OCI-LY1 (cell line): ENCODE measurements around the gene ULK3.
A peak's percentile ranks its signal among the peaks of the same experiment; 100 is the strongest.

Experiments
- H2AFZ ChIP-seq: fragments of 200-600 bp; sonication (generic), shearing (Covaris generic); 2 replicates; pipeline ENCODE4 v1.6.0; 2014; ENCODE audit warnings: antibody characterized with exemption, mild to moderate bottlenecking, low read length
- H3F3A ChIP-seq: fragments of 200-600 bp; sonication (generic), shearing (Covaris generic); 2 replicates; pipeline ENCODE4 v1.6.0; 2014; ENCODE audit warnings: mild to moderate bottlenecking, antibody characterized with exemption, low read length, moderate library complexity; ENCODE audit not compliant: insufficient read depth
- H3K27ac ChIP-seq: fragments of 200-600 bp; sonication (generic); 2 replicates; pipeline ENCODE4 v1.5.1; 2014; ENCODE audit warnings: low read length, mixed run types, mild to moderate bottlenecking, low read depth; ENCODE audit not compliant: poor library complexity, severe bottlenecking
- H3K27me3 ChIP-seq: fragments of 200-600 bp; sonication (generic); 2 replicates; pipeline ENCODE4 v1.6.0; 2014; ENCODE audit warnings: antibody characterized with exemption, mild to moderate bottlenecking, low read length, moderate library complexity; ENCODE audit not compliant: insufficient read depth
- H3K36me3 ChIP-seq: fragments of 200-600 bp; sonication (generic); 2 replicates; pipeline ENCODE4 v1.6.1; 2014; ENCODE audit warnings: mild to moderate bottlenecking, antibody characterized with exemption, low read length, moderate library complexity, mixed read lengths; ENCODE audit not compliant: insufficient read depth
- H3K4me1 ChIP-seq: fragments of 200-600 bp; sonication (generic); 2 replicates; pipeline ENCODE4 v1.5.1; 2014; ENCODE audit warnings: mild to moderate bottlenecking, low read length, moderate library complexity; ENCODE audit not compliant: insufficient read depth, severe bottlenecking
- H3K4me2 ChIP-seq: fragments of 200-600 bp; sonication (generic), shearing (Covaris generic); 2 replicates; pipeline ENCODE4 v1.6.1; 2014; ENCODE audit warnings: low read length
- H3K4me3 ChIP-seq: fragments of 200-600 bp; sonication (generic); 2 replicates; pipeline ENCODE4 v1.5.1; 2014; ENCODE audit warnings: low read length, low read depth, mild to moderate bottlenecking, mixed read lengths; ENCODE audit not compliant: poor library complexity, severe bottlenecking
- H3K79me2 ChIP-seq: fragments of 200-600 bp; shearing (Covaris generic); 2 replicates; pipeline ENCODE4 v1.6.1; 2016; ENCODE audit warnings: mixed run types, low read length, mixed read lengths; ENCODE audit not compliant: insufficient read depth
- H3K9ac ChIP-seq: fragments of 200-600 bp; sonication (generic), shearing (Covaris generic); 2 replicates; pipeline ENCODE4 v1.6.1; 2014; ENCODE audit warnings: mild to moderate bottlenecking, low read length, mixed read lengths
- H3K9me2 ChIP-seq: fragments of 200-600 bp; sonication (generic), shearing (Covaris generic); 2 replicates; pipeline ENCODE4 v1.6.1; 2014; ENCODE audit warnings: low read depth, mild to moderate bottlenecking, low read length, mixed read lengths
- H3K9me3 ChIP-seq: fragments of 200-600 bp; shearing (Covaris generic); 2 replicates; pipeline ENCODE4 v1.6.1; 2014; ENCODE audit warnings: low read length, mixed read lengths
- H4K20me1 ChIP-seq: fragments of 200-600 bp; sonication (generic), shearing (Covaris generic); 2 replicates; pipeline ENCODE4 v1.6.0; 2016; ENCODE audit warnings: mild to moderate bottlenecking, low read length; ENCODE audit not compliant: insufficient read depth
- CTCF ChIP-seq: fragments of 200-600 bp; sonication (generic), shearing (Covaris generic); IDR thresholded peaks from 2 replicates; pipeline ENCODE4 v1.5.1; 2017; ENCODE audit warnings: mild to moderate bottlenecking, antibody characterized with exemption, low read length, moderate library complexity, mixed read lengths
- EZH2 ChIP-seq: fragments of 200-600 bp; sonication (generic), shearing (Covaris generic); IDR thresholded peaks from 2 replicates; pipeline ENCODE4 v1.8.0; 2017; ENCODE audit warnings: borderline replicate concordance, mixed run types, mild to moderate bottlenecking, antibody characterized with exemption, low read length, moderate library complexity, mixed read lengths

The ULK3 gene

GRCh38 chr15:74873756-74874424, 30.9 kb upstream of the ULK3 start:
- Histone ChIP-seq H3K79me2 (peaks cover 22% of the 10 kb centered on the region), H3K4me1 (peaks cover 40% of the 10 kb centered on the region), H3K9me3 (no peaks in the 10 kb centered on the region), H3K27ac (no peak overlapping the region), H2AFZ (peak overlapping the region; percentile 84; the same call in 1 of the 2 replicates), H3K9me2 (no peaks in the 10 kb centered on the region), H3K9ac (peak overlapping the region; percentile 72), H4K20me1 (no peaks in the 10 kb centered on the region), H3K4me3 (peak overlapping the region; percentile 97), H3F3A (no peaks in the 10 kb centered on the region), H3K4me2 (peak overlapping the region; percentile 99), H3K36me3 (peaks cover 11% of the 10 kb centered on the region), H3K27me3 (no peaks in the 10 kb centered on the region)
- no peak for TF ChIP-seq CTCF
- TF ChIP-seq EZH2: no peak

GRCh38 chr15:74873036-74873755, 30.2 kb upstream of the ULK3 start, which contains the start of gene SCAMP2:
TSS of gene SCAMP2 (minus strand) at chr15:74873365. CDS start at chr15:74873255, 110 bp downstream.
- Histone ChIP-seq H3K9me3 (peaks cover 2% of the 10 kb centered on the region), H3K9me2 (no peaks in the 10 kb centered on the region), H3K36me3 (peaks cover 18% of the 10 kb centered on the region), H3K4me3 (peak within 1 kb of the TSS; percentile 97), H3K4me2 (peak within 1 kb of the TSS; percentile 100), H2AFZ (peak within 1 kb of the TSS; percentile 84; the same call in 1 of the 2 replicates), H4K20me1 (no peaks in the 10 kb centered on the region), H3K9ac (peak within 1 kb of the TSS; percentile 72), H3F3A (no peaks in the 10 kb centered on the region), H3K79me2 (peaks cover 27% of the 10 kb centered on the region), H3K27me3 (no peaks in the 10 kb centered on the region), H3K27ac (peak within 1 kb of the TSS; percentile 47), H3K4me1 (peaks cover 40% of the 10 kb centered on the region)
- TF ChIP-seq CTCF (no peak), EZH2 (no peak)

GRCh38 chr15:74872702-74873035, 29.7 kb upstream of the ULK3 start:
- TF ChIP-seq CTCF (no peak), EZH2 (no peak)
- H2AFZ ChIP-seq: no peak overlapping the region

More at GRCh38 chr15:74872702-74873035, 29.7 kb upstream of the ULK3 start:
- Histone ChIP-seq H3K9me2 (no peaks in the 10 kb centered on the region), H3K4me3 (peak overlapping the region; percentile 97), H3F3A (no peaks in the 10 kb centered on the region), H3K79me2 (peaks cover 32% of the 10 kb centered on the region), H3K9me3 (peaks cover 7% of the 10 kb centered on the region), H3K27me3 (no peaks in the 10 kb centered on the region), H3K36me3 (peaks cover 23% of the 10 kb centered on the region), H4K20me1 (no peaks in the 10 kb centered on the region), H3K9ac (peak overlapping the region; percentile 61), H3K27ac (peak overlapping the region; percentile 47), H3K4me2 (peak overlapping the region; percentile 100), H3K4me1 (peaks cover 40% of the 10 kb centered on the region)
